Measurements from ENCODE around the gene SND1.

GRCh38 chr7:127967281-127967680 lies 315.3 kb downstream of the SND1 start:
- TF ChIP-seq POLR2A (IDR thresholded peaks at IDR 0.05) (no peak), CTCF (IDR thresholded peaks at IDR 0.05) (no peak)

Measured in right lobe of liver (tissue), 4 donors.